HEK293T (cell line): Measurements from ENCODE around the gene NHLRC2.
"Not testable (repeated sequence)": the region's sequence is repeated elsewhere in the genome, so short reads cannot be mapped to it uniquely, and the experiment has no call there.

ENCODE experiments used
- CTCF ChIA-PET: fragments of 350-600 bp; formaldehyde crosslinking; extraction: SDS; loops from one replicate; lab custom pipeline; 2021; ENCODE audit warnings: antibody characterized with exemption, inconsistent platforms; lab: Yijun Ruan, JAX
- POLR2A ChIA-PET: fragments of 350-600 bp; formaldehyde crosslinking; extraction: SDS; loops from one replicate; lab custom pipeline; 2020; ENCODE audit warnings: antibody characterized with exemption, inconsistent platforms; lab: Yijun Ruan, JAX
- DNase-seq: peaks from one replicate; pipeline ENCODE4 v3.0.0; 2012; ENCODE audit warnings: mixed read lengths; ENCODE audit errors: extremely low spot score
- ARNT ChIP-seq: fragments of 450-650 bp; IDR thresholded peaks from 2 replicates; pipeline ENCODE4 v1.6.1; 2017; ENCODE audit warnings: mild to moderate bottlenecking
- BHLHE40 ChIP-seq: fragments of 450-650 bp; IDR thresholded peaks from 2 replicates; pipeline ENCODE4 v1.6.1; 2016; ENCODE audit warnings: mild to moderate bottlenecking, moderate library complexity, borderline replicate concordance
- CTBP1 ChIP-seq: fragments of 450-650 bp; IDR thresholded peaks from 2 replicates; pipeline ENCODE4 v1.6.1; 2016; ENCODE audit warnings: borderline replicate concordance
- ELF4 ChIP-seq: fragments of 450-650 bp; IDR thresholded peaks from 2 replicates; pipeline ENCODE4 v1.6.1; 2017; ENCODE audit warnings: antibody characterized with exemption
- FOXA1 ChIP-seq: fragments of 450-650 bp; IDR thresholded peaks from 2 replicates; pipeline ENCODE4 v1.6.1; 2016; ENCODE audit warnings: mild to moderate bottlenecking
- FOXK2 ChIP-seq: fragments of 450-650 bp; IDR thresholded peaks from 2 replicates; pipeline ENCODE4 v1.6.1; 2016; ENCODE audit warnings: mild to moderate bottlenecking
- FOXM1 ChIP-seq: fragments of 450-650 bp; IDR thresholded peaks from 2 replicates; pipeline ENCODE4 v1.6.1; 2017; ENCODE audit warnings: mild to moderate bottlenecking, borderline replicate concordance
- HDGF ChIP-seq: fragments of 450-650 bp; IDR thresholded peaks from 2 replicates; pipeline ENCODE4 v1.6.1; 2017; ENCODE audit warnings: antibody characterized with exemption, borderline replicate concordance
- L3MBTL2 ChIP-seq: fragments of 450-650 bp; conservative IDR thresholded peaks from 2 replicates; pipeline ENCODE4 v1.6.1; 2016; ENCODE audit warnings: mild to moderate bottlenecking
- LEF1 ChIP-seq: fragments of 450-650 bp; IDR thresholded peaks from 2 replicates; pipeline ENCODE4 v1.6.1; 2017; ENCODE audit warnings: mild to moderate bottlenecking, borderline replicate concordance
- NFRKB ChIP-seq: fragments of 450-650 bp; IDR thresholded peaks from 2 replicates; pipeline ENCODE4 v1.6.1; 2016; ENCODE audit warnings: mild to moderate bottlenecking, moderate library complexity
- PKNOX1 ChIP-seq: fragments of 450-650 bp; IDR thresholded peaks from 2 replicates; pipeline ENCODE4 v1.6.1; 2016
- SP1 ChIP-seq: fragments of 450-650 bp; IDR thresholded peaks from 2 replicates; pipeline ENCODE4 v1.6.1; 2017
- SUZ12 ChIP-seq: fragments of 450-650 bp; IDR thresholded peaks from 2 replicates; pipeline ENCODE4 v1.6.1; 2016; ENCODE audit warnings: mild to moderate bottlenecking
- TARDBP ChIP-seq: fragments of 450-650 bp; IDR thresholded peaks from 2 replicates; pipeline ENCODE4 v1.6.1; 2016
- ZNF384 ChIP-seq: fragments of 450-650 bp; IDR thresholded peaks from 2 replicates; pipeline ENCODE4 v1.6.1; 2016

The NHLRC2 gene

GRCh38 chr10:113932854-113933253, 78.4 kb downstream of the NHLRC2 start:
- TF ChIP-seq NFRKB (no peak), SP1 (no peak), HDGF (no peak), ARNT (no peak), SUZ12 (no peak), FOXK2 (no peak), ZNF384 (no peak)
- ChIA-PET CTCF (no interaction called here), POLR2A (no interaction called here)
- DNase-seq = no peak

- no peak for DNase-seq
- ChIA-PET POLR2A (no interaction called here), CTCF (no interaction called here)
- TF ChIP-seq TARDBP (no peak), ELF4 (no peak), FOXM1 (no peak), FOXA1 (no peak), HDGF (no peak), FOXK2 (no peak), LEF1 (no peak), BHLHE40 (no peak), CTBP1 (no peak), L3MBTL2 (no peak), ARNT (no peak), ZNF384 (no peak)
Observed at GRCh38 chr10:113933894-113934532, 79.6 kb downstream of the NHLRC2 start.

- TF ChIP-seq ELF4 = no peak
- no peak for TF ChIP-seq ARNT
- TF ChIP-seq FOXM1 = no peak
- POLR2A ChIA-PET = no interaction called here
- no peak for DNase-seq
- CTCF ChIA-PET = no interaction called here
Observed at GRCh38 chr10:113937258-113937657, 82.8 kb downstream of the NHLRC2 start.

GRCh38 chr10:113937756-113938155, 83.3 kb downstream of the NHLRC2 start:
- no peak for DNase-seq
- CTCF ChIA-PET = no interaction called here
- no peak for TF ChIP-seq LEF1
- TF ChIP-seq BHLHE40 = no peak
- TF ChIP-seq FOXA1 = no peak
- no peak for TF ChIP-seq PKNOX1
- TF ChIP-seq NFRKB = no peak
- no peak for TF ChIP-seq ZNF384
- no peak for TF ChIP-seq CTBP1
- TF ChIP-seq ELF4 = no peak
- no peak for TF ChIP-seq L3MBTL2
- TF ChIP-seq SP1 = no peak
- POLR2A ChIA-PET = no interaction called here

GRCh38 chr10:113939212-113939860, 84.9 kb downstream of the NHLRC2 start:
- no peak for DNase-seq
- POLR2A ChIA-PET = no interaction called here
- CTCF ChIA-PET = no interaction called here
- TF ChIP-seq PKNOX1 (no peak), FOXM1 (no peak), CTBP1 (no peak), FOXA1 (no peak), LEF1 (no peak), FOXK2 (no peak)

GRCh38 chr10:113941140-113941539, 86.7 kb downstream of the NHLRC2 start:
- CTCF ChIA-PET = no interaction called here

GRCh38 chr10:113943196-113943595, 88.7 kb downstream of the NHLRC2 start:
- POLR2A ChIA-PET, CTCF ChIA-PET, DNase-seq: not testable (repeated sequence)

More at GRCh38 chr10:113941140-113941539, 86.7 kb downstream of the NHLRC2 start:
- DNase-seq = no peak
- POLR2A ChIA-PET = no interaction called here
- TF ChIP-seq SUZ12 = no peak
